Spleen (tissue), 7 donors: ENCODE measurements around the gene RABGAP1.

ENCODE experiments used
- CTCF ChIP-seq, 11 experiments: fragments of 200-600 bp in 7 of 11; fragments of 450-650 bp in 4 of 11; sonication (generic) in 4 of 11; IDR thresholded peaks in 8 of 11; conservative IDR thresholded peaks in 3 of 11; 1 replicate in 7 of 11; 2 replicates in 4 of 11; pipeline versions ENCODE4 v1.4.0 to v1.8.0; 2016 to 2021; ENCODE audit warnings: antibody characterized with exemption in 11 of 11, inconsistent platforms in 4 of 11, mild to moderate bottlenecking in 1 of 11
- POLR2A ChIP-seq, 3 donors: fragments of 450-650 bp; IDR thresholded peaks; one replicate each; pipeline ENCODE4 v1.5.1; 2017; ENCODE audit warnings: antibody characterized with exemption in 3 of 3, mild to moderate bottlenecking in 1 of 3
- POLR2AphosphoS5 ChIP-seq, 3 donors: sonication (generic); formaldehyde crosslinking; IDR thresholded peaks; one replicate each; pipeline ENCODE4 v1.5.1; 2017; ENCODE audit warnings: antibody characterized with exemption in 3 of 3
- donor health status: DM: no; HTN: no; CAD: no; lungs with moderate emphysema.
- donor health status: DM: no; HTN: no; CAD: no.
- donor health status: DM: no; HTN: no; CAD: no.

- TF ChIP-seq POLR2A (IDR thresholded peaks at IDR 0.05) = no peak
- no peak for TF ChIP-seq CTCF (IDR thresholded peaks at IDR 0.05 in 8 of 11, conservative IDR thresholded peaks at IDR 0.05 in 3 of 11)
- no peak for TF ChIP-seq POLR2AphosphoS5 (IDR thresholded peaks at IDR 0.05)
Measured at GRCh38 chr9:123070198-123070597, 129.4 kb downstream of the RABGAP1 start.
